ENCODE measurements around the gene IFRD2.

Gene IFRD2

DNA sequence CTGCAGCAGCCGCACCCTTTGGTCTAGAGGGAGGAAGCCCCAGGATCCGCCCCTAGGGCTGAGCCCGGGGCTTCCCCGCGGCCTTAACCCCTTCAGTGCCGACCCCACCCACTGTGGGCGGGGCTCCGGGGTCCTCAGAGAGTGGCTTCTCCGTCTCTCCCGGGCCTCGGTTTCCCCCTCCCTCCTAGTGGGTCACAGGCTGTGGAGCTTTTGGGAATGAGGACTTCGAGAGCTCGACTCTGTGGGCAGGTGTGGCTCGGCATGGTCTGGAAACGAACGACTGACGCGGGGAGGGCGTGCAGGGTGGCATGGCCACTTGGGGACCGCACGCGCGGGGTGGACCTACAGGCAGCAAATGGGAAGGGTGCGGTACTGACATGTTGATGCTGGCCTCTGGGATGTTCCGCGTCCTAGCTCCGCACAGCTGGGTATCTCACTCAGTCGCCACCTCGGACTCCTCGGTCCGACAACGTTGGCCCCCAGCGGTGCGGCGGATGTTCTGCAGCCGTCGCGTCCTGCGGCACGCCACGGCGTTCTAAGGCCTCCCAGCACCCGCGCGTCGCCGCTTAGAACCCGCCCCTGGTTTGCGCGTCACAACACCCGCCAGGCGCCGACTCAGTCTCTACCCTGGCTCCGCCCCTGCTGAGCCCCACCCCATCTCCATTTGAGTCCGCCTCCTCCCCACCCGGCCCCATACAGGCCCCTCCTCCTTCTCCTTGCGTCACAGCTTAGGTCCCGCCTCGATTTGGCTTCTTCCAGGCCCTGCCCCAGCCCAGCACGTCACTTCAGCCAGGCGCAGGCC, 6.8 kb upstream of the IFRD2 start, which contains the start of the genes HYAL3 and NAA80:
Gene HYAL3 (minus strand): TSS at position 570 of the 802 bp plus-strand sequence. CDS start 3,803 bp downstream, outside the sequence.
Gene NAA80 (minus strand): TSS at position 570 of the 802 bp plus-strand sequence. CDS start 1,942 bp downstream, outside the sequence.
- no peaks in the 10 kb centered on the region for H3K27me3 Mint-ChIP-seq

DNA sequence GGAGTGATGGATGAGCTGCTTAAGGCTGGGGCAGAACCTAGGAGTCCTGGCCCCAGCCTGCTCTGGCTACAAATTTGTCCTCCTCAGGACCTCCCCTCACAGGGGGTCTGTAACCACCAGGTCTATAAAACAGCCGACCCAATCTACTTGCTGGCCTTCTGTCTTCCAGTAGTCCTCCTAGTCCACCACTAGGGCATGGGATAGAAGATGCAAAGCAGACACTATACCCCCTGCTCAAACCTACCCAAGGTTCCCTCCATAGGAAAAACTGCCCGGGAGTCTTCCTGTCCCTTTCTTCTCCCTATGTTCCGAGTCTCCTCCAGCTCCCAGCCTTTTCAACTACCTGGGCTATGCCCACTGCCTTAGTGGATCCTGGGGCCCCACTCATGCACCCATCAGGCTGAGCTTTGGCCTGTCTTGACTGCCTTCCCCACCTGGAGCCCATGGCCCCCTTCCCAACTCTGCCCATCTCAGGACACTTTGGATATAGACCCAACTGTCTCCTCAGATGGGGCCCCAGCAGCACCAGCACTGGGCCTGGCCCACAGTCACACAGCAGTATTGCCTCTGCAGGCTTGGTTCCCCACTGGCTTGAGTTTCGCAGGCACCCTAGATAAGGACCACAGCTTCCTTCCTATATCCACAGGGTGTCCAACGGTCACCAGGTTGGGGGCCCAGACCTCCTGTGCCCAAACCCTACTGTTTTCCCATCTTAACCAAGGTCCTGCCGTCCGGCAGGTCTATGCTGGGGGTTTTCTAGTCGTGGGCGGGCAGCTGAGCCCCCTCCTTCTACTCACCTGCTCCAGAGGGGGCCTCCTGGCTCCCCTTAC, 5.9 kb upstream of the IFRD2 start:
- Mint-ChIP-seq H3K4me3 (peak overlapping the region; percentile 91 to 99), H3K4me1 (peaks cover 45% of the 10 kb centered on the region), H3K27ac (peak overlapping the region in 1 of 2 donors; percentile 52), H3K27me3 (no peaks in the 10 kb centered on the region), H3K9me3 (no peaks in the 10 kb centered on the region)
- ATAC-seq = no peak
- DNase-seq = no peak

More for the DNA sequence above, 6.8 kb upstream of the IFRD2 start, which contains the start of the genes HYAL3 and NAA80:
- ATAC-seq = peak; percentile 91
- Mint-ChIP-seq H3K4me1 (peaks cover 41% of the 10 kb centered on the region), H3K9me3 (no peaks in the 10 kb centered on the region), H3K27ac (peak within 1 kb of the TSS; percentile 97 to 99), H3K4me3 (peak within 1 kb of the TSS; percentile 91 to 99)
- DNase-seq = peak; percentile 99

DNA sequence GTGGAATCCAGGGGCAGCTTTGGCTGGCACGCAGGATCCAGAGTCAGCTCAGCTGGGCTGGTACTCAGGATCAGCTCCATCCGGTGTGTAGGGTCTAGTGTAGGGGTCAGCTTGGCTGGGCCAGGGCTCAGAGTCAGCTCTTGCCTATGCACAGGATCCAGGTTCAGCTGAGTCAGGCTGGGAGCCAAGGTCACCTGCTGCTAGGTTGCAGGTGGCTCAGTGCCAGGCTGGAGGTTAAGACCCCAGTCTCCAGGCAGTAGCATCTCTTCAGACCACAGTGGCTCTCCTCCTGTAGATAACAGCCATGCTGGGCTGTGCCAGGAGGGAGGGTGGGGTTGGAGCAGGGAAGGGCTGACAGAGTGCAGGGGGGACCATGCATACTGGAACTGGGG, 5.2 kb upstream of the IFRD2 start:
- no peak for ATAC-seq
- Mint-ChIP-seq H3K27me3 (no peaks in the 10 kb centered on the region), H3K4me3 (no peak overlapping the region), H3K27ac (no peak overlapping the region), H3K9me3 (no peaks in the 10 kb centered on the region), H3K4me1 (peaks cover 47% of the 10 kb centered on the region)
- no peak for DNase-seq

DNA sequence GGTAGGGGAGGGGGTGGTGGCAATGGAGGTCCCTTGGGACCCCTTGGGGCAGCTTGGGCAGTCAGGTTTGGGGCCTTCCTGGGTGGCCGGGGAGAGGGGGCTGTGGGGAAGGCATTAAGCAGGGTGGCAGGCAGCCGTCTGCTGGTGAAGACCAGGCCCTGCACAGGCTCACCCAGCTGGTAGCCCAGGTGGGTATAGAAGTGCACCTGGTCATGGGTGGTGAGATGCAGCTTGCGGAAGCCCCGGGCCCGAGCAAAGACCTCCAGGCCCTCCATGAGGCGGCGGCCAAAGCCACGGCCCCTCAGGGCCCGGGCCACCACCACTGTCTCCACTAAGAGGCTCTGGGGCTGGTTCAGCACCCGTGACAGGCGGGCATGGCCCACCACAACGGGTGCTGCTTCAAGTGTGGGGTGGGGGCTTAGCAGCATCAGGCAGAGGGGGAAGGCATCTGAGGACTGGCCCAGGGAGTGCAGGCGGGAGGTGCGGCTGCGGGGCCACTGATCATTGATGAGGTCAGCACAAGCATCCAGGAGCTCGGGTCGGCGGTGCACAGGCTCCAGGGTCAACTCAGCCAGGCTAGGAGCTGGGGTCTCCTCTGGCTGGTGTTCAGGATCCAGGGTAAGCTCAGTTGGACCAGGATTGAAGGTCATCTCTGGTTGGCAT, 4.6 kb upstream of the IFRD2 start:
- no peaks in the 10 kb centered on the region for H3K27me3 Mint-ChIP-seq
- DNase-seq (no peak), ATAC-seq (no peak)
- H3K9me3 Mint-ChIP-seq = no peaks in the 10 kb centered on the region
- peaks cover 48% of the 10 kb centered on the region for H3K4me1 Mint-ChIP-seq
- peak overlapping the region in 1 of 2 donors; percentile 50 for H3K27ac Mint-ChIP-seq
- H3K4me3 Mint-ChIP-seq = no peak overlapping the region

DNA sequence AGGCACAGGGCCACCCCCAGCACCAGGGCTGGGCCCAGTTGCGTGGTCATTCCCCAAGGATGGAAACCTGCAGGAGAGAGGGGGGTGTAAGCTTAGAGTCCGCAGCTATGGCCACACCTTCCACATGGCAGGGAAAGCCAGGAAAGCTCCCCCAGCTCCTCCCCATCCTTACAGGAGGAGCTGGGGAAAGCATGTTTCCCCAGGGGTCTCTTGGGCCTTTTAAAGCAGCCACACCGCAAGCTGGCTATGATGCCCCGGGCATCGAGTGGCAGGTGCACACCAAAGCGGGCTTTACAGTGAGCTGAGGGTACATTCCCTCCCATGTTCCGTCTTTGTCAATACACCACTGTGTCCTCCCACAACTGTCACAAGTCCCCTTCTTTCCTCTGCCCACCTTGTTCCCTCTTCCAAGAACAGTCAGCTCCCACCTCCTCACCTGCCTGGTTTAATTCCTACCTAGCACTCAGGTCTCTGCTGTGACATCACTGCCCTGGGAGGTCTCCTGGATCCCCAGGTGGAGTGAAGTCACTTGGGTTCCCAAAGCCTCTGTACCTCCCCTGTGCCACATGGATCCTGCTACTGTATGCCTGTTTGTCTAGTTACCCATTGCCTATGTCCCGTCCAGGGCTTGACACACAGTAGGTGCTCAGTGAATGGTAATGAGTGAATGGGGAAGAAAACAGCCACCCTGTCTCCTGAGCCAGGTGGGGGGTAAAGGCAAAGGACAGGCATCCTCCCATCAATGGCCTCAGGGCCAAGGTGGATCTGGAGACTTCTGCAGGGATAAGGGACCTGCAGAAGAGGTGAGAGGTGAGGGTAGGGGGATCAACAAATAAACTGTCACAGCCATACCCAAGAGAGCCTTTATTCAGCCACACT, 3.6 kb upstream of the IFRD2 start:
- Mint-ChIP-seq H3K4me3 (no peak overlapping the region), H3K9me3 (no peaks in the 10 kb centered on the region), H3K27me3 (no peaks in the 10 kb centered on the region), H3K27ac (peak overlapping the region in 1 of 2 donors; percentile 84), H3K4me1 (peaks cover 55% of the 10 kb centered on the region)
- no peak for DNase-seq
- no peak for ATAC-seq

DNA sequence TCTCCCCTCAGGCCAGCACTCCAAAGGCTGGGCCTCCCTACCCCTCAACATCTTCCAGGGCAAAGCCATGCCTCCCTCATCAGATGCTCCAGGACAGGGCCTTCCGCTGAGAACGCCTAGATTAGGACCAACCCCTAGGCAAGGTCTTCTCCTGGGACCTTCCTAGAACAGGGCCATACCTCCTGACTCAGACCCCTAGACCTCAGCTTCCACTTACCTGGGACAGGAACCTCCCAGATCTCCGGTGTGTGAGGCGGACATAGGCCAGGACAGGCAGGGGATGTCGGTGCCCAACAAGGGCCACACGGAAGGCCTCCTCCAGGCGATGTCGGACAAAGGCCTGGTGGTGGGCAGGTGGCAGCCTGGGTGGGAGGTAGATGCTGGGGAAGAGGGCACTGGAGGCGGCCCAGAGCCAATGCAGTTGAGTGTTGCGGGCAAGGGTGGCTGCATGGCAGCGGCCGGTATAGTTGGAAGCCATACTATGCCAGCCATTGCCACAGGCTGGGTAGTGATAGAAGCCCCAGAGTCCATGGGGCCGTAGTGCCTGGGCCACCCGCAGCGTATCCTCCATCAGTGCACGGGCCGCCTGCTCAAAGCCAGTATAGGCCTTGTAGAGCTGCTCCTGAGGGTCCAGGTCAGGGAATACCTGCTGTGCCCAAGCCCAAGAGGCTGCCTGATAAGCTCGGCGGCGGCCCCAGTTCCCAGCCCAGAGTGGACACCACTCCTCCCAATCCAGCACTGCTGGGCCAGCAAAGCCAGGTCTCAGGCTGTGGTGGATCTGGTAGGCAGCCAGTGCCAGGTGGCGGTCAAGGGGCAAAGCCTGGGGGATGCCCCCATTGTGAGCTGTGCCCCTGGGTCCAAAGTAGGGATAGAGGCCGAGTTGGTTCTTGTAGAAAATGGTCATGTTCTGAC, 2.5 kb upstream of the IFRD2 start:
- no peaks in the 10 kb centered on the region for H3K27me3 Mint-ChIP-seq
- H3K4me1 Mint-ChIP-seq = peaks cover 55% of the 10 kb centered on the region
- H3K27ac Mint-ChIP-seq = no peak overlapping the region
- ATAC-seq = no peak
- DNase-seq = no peak
- H3K4me3 Mint-ChIP-seq = no peak overlapping the region
- no peaks in the 10 kb centered on the region for H3K9me3 Mint-ChIP-seq

DNA sequence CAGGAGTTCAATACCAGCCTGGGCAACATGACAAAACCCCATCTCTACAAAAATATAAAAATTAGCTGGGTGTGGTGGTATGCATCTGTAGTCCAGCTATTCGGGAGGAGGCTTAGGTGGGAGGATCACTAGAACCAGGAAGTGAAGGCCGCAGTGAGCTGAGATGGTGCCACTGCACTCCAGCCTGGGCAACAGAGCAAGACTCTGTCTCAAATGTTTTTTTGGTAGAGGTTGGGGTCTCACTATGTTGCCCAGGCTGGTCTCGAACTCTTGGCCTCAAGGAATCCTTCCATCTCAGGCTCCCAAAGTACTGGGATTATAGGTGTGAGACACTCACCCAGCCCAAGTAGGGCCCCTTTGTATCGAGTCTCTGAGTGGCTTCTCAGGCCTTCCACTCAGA, 1.9 kb upstream of the IFRD2 start:
- Mint-ChIP-seq H3K9me3 (no peaks in the 10 kb centered on the region), H3K4me1 (peaks cover 60% of the 10 kb centered on the region), H3K4me3 (no peak overlapping the region), H3K27me3 (no peaks in the 10 kb centered on the region), H3K27ac (no peak overlapping the region)
- no peak for ATAC-seq
- DNase-seq = no peak

DNA sequence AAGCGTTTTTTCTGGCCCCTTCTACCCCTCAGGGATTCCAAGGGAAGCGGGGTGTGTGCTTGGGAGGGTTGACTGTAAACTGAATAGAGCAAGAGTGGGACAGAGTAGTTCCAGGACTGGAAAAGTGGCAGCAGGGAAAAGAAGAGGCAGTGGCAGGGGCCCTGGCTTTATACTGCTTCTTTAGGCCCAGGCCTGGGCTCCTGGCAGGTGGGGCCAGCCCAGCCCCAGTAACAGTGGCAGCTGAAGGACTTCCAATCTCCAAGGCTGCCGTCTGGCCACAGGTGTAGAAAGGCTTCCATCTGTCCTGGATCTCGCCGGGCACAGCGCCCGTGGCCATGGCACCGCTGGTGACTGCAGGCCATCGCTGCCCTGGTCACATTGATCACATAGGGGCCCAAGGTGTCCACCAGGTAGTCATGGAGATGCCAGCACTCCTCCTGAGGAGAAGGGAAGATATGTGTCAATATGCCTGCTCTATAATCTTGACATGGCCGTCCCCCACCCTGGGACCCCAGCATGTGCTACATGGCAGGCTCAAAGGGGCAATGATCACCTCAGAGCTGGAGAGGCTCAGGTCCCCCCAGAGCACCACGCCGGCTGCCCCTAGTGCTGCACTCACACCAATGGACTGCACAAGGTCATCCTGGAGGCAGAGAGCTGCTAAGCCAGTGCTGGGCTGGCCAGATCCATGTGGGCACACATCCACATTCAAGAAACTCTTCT, 1.0 kb upstream of the IFRD2 start:
- Mint-ChIP-seq H3K27ac (peak overlapping the region; percentile 98), H3K4me3 (peak overlapping the region; percentile 95 to 99), H3K27me3 (no peaks in the 10 kb centered on the region), H3K9me3 (no peaks in the 10 kb centered on the region), H3K4me1 (peaks cover 64% of the 10 kb centered on the region)
- no peak for DNase-seq
- no peak for ATAC-seq

DNA sequence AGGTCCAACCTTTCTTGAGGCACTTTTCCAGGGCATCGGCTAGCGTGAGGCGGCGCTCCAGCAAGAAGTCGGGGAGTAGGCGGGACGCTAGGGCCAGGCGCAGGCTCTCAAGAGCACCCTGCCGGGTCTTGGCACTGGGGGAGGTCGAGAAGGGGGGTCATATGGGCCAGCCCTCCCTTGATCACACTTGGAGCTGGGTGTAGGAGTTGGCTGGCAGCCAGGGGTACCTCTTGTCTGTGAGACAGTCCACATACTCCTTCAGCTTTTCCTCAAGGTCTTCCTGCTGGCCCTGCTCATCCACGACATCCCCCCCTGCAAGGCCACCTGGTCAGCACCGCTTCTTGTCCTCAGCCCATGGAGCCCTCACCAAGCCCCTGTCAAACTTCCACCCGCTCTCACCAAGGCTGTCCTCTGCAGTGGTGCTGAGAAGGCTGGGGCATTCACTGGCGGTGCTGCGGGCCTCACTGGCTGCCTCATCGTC, 2.0 kb downstream of the IFRD2 start:
- no peak for DNase-seq
- Mint-ChIP-seq H3K4me3 (peak overlapping the region in 1 of 2 donors; percentile 95), H3K4me1 (peaks cover 49% of the 10 kb centered on the region)

DNA sequence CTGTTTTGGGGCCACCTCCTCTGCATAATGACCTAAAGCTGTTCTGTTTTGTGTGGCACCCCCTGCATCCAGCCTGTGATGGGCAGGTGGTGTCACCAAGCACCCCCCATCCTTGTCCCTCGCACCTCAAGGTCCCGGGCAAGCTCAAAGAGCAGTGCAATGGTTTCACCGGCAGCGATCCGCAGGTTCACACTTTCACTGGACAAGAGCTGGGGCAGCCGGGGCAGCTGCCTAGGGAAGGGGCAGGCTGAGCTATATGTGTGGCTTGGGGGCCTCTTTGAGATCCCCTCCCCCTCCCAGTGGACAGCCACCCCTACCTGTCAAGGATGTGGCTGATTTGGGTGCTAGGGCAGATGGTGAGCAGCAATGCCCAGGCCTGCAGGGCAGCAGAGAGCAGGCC, 3.1 kb downstream of the IFRD2 start:
- Mint-ChIP-seq H3K4me1 (peaks cover 49% of the 10 kb centered on the region), H3K27me3 (no peaks in the 10 kb centered on the region), H3K9me3 (no peaks in the 10 kb centered on the region), H3K4me3 (no peak overlapping the region), H3K27ac (no peak overlapping the region)
- DNase-seq (no peak), ATAC-seq (no peak)

More for the DNA sequence above, 2.0 kb downstream of the IFRD2 start:
- no peaks in the 10 kb centered on the region for H3K9me3 Mint-ChIP-seq
- no peaks in the 10 kb centered on the region for H3K27me3 Mint-ChIP-seq
- ATAC-seq = no peak
- H3K27ac Mint-ChIP-seq = no peak overlapping the region

DNA sequence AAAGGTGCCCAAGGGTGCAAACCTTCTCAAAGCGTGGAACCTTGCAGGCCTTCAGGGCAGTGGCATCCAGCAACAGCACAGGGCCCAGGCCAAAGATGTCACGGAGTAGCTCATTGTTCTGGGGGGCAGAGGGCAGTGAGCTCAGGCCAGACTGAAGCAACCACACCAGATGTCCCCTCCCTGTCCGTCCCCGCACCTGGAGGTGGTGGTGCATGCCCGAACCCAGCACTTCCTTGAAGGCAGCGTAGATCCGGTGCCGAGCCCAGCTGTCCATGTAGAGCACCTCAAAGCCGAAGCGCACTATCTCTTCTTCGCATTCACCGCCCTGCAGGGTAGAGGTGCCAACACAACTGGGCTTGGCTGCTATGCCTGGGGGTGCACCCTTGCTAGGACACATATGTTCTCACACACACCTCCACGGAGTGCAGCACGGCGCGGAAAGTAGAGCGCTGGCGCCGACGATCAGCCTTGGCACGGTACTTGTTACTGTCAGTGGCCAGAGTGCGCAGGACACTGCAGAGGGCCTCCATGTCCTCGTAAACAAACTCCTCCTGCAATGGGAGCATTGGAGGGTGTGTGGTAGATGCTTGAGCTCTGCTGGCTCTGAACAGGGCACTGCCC, 3.7 kb downstream of the IFRD2 start:
- H3K9me3 Mint-ChIP-seq = no peaks in the 10 kb centered on the region
- DNase-seq (no peak), ATAC-seq (no peak)
- H3K4me3 Mint-ChIP-seq = no peak overlapping the region
- peaks cover 49% of the 10 kb centered on the region for H3K4me1 Mint-ChIP-seq
- no peak overlapping the region for H3K27ac Mint-ChIP-seq
- H3K27me3 Mint-ChIP-seq = no peaks in the 10 kb centered on the region

DNA sequence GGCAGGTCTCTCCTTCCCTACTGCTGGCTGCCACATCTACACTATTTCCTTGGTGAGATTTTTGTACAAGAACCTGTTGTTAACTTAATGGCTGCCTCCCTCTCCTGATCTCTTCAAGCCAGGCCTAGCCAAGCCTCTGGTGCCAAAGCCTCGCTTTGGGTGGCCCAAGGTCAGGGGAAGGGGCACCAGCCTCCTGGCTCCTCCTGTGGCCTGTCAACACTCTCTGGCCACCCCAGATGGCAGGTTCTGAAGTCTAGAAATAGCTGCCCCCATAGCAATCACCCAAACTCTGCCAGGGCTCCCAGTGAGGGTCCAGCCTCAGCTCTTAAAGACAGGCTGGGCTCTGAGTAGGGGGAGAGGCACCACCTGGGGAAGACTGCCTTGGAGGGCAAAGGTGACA, 5.0 kb downstream of the IFRD2 start:
- ATAC-seq = no peak
- H3K27me3 Mint-ChIP-seq = no peaks in the 10 kb centered on the region
- no peaks in the 10 kb centered on the region for H3K9me3 Mint-ChIP-seq
- no peak for DNase-seq
- H3K27ac Mint-ChIP-seq = peak overlapping the region in 1 of 2 donors; percentile 91
- H3K4me3 Mint-ChIP-seq = no peak overlapping the region
- peaks cover 37% of the 10 kb centered on the region for H3K4me1 Mint-ChIP-seq
